Activated CD4-positive, alpha-beta T cell treated with anti-CD3 and anti-CD28 coated beads for 36 hours (primary cell): ENCODE data around the gene NTNG1. TPM values are rescaled to one million over a fixed set of nuclear protein-coding genes. Genes with fewer than 3 reads are reported as not detected.

Experiments
- ATAC-seq: fragments of 200-7000 bp; cut with Tn5 transposase; one replicate; pipeline ENCODE4 v1.10.0; 2021; ENCODE audit warnings: mild to moderate bottlenecking, moderate library complexity
- CTCF ChIA-PET: fragments of 350-600 bp; sonication (Branson Sonifier 250); formaldehyde crosslinking; loops from one replicate; lab custom pipeline; 2021; ENCODE audit warnings: antibody characterized with exemption; lab: Charles Lee
- POLR2A ChIA-PET: fragments of 350-600 bp; sonication (Branson Sonifier 250); formaldehyde crosslinking; loops from one replicate; lab custom pipeline; 2021; ENCODE audit warnings: antibody characterized with exemption, inconsistent platforms; lab: Charles Lee
- DNase-seq: peaks from one replicate; pipeline ENCODE4 v3.0.0-alpha.2; 2020
- H3K27ac Mint-ChIP-seq: one replicate; pipeline ENCODE4 v1.8.0; 2021; ENCODE audit warnings: mixed read lengths
- H3K27me3 Mint-ChIP-seq: one replicate; pipeline ENCODE4 v1.8.0; 2021; ENCODE audit warnings: mixed read lengths
- H3K36me3 Mint-ChIP-seq: one replicate; pipeline ENCODE4 v1.8.0; 2021; ENCODE audit warnings: low read depth, mixed read lengths
- H3K4me1 Mint-ChIP-seq: one replicate; pipeline ENCODE4 v1.8.0; 2021; ENCODE audit warnings: mixed read lengths
- H3K4me3 Mint-ChIP-seq: one replicate; pipeline ENCODE4 v1.8.0; 2021; ENCODE audit warnings: mild to moderate bottlenecking, moderate library complexity, mixed read lengths
- H3K9me3 Mint-ChIP-seq: one replicate; pipeline ENCODE4 v1.8.0; 2021; ENCODE audit warnings: low read depth, mixed read lengths
- intact Hi-C, 2 experiments: fragments of 100-400 bp; cut with DNase I in 1 of 2; cut with micrococcal nuclease in 1 of 2; formaldehyde crosslinking; loops; one replicate each; pipeline versions ENCODE4 v1.14.2 to v1.15.1; 2022 to 2024; cut with DNase I, micrococcal nuclease
- total RNA-seq, 2 experiments: library from RNA; stranded (reverse); gene quantifications; one replicate each; pipeline ENCODE4 v1.2.3, GENCODE V29; 2021

The NTNG1 gene
- total RNA-seq, 2 experiments from 2014 or later = 0.28 TPM; not detected in 1

DNA sequence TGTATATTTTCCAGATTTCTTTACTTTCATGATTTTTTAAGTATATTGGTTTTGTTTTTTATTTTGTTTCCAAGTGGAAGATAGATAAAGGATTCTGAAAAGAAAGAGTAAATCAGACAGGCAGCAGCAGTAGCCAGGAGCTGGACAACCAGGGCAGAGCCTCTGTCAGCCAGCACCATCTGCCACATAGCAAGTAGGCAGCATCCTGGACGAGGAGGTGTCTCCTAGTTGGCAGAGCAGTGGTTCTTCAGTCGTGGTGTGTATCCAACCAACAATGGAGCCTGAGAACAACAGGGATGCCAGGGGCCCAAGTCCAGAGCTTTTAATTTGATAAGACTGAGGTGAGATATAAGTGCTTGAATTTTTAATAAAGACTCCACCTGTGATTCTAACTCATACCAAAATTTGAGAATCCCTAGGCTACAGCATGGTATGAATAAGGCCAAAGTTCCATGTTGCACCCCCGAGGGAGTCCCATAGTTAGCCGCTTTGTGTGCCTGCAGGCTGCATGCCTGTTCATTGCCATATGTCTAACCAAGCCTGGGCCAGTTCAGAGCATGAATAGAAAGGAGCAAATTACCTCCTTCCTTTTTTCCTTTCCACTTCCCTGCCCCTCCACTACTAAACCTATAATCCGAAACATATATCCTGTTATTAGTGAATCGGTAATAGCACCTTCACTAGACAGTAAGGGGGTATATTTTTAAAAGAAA is 153.2 kb downstream of the NTNG1 start:
- Mint-ChIP-seq H3K27ac (no peak overlapping the region), H3K36me3 (no peaks in the 10 kb centered on the region), H3K4me1 (no peaks in the 10 kb centered on the region), H3K4me3 (no peak overlapping the region), H3K27me3 (peaks cover 4% of the 10 kb centered on the region), H3K9me3 (no peaks in the 10 kb centered on the region)
- ChIA-PET CTCF (no interaction called here), POLR2A (no interaction called here)
- ATAC-seq (no peak), DNase-seq (no peak)
- intact Hi-C loops = no loop called here

DNA sequence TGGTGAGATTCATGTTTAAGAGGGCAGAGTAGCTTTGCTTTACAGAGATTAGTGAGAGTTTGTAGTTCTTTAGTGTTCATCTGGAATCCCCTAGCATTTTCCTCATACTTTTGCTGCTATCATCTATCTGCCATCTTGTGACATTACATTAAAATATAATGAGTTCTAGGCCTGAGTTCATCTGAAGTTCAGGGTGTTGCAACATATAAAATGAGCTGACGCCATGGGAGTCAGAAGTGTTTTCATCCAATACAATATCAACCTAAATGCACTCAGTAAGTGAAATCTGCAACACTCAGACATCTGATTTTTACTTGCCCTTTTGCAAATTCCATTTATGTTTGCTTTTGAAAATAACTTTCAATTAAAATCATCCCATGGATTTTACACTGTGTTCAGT is 153.8 kb downstream of the NTNG1 start:
- H3K27me3 Mint-ChIP-seq = peaks cover 4% of the 10 kb centered on the region
- CTCF ChIA-PET = no interaction called here
- no peak for DNase-seq
- H3K4me3 Mint-ChIP-seq = no peak overlapping the region
- no peak for ATAC-seq
- no peaks in the 10 kb centered on the region for H3K9me3 Mint-ChIP-seq
- H3K36me3 Mint-ChIP-seq = no peaks in the 10 kb centered on the region
- no peaks in the 10 kb centered on the region for H3K4me1 Mint-ChIP-seq
- no peak overlapping the region for H3K27ac Mint-ChIP-seq
- POLR2A ChIA-PET = no interaction called here
- intact Hi-C loops = no loop called here

DNA sequence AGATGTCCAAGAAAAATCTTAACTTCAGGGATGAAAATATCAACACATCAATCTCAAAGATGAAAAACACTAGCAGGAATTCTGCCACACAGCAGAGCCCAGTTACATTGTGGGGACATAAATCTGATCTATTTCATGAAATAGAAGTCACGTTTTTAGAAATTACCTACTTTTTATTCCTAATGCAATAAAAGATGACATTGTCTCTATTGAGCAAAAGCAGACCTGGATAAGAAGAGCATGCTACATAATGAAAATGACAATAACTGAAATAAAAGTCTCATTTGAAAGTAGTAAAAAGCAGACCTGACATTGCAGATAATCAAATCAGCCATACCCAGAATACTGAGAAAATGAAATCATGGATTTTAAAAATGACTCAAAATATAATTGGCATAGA is 156.8 kb downstream of the NTNG1 start:
- Mint-ChIP-seq H3K4me1 (no peaks in the 10 kb centered on the region), H3K9me3 (no peaks in the 10 kb centered on the region), H3K27ac (no peak overlapping the region), H3K4me3 (no peak overlapping the region), H3K27me3 (peaks cover 4% of the 10 kb centered on the region), H3K36me3 (no peaks in the 10 kb centered on the region)
- ChIA-PET CTCF (no interaction called here), POLR2A (no interaction called here)
- DNase-seq (no peak), ATAC-seq (no peak)
- intact Hi-C loops = no loop called here

DNA sequence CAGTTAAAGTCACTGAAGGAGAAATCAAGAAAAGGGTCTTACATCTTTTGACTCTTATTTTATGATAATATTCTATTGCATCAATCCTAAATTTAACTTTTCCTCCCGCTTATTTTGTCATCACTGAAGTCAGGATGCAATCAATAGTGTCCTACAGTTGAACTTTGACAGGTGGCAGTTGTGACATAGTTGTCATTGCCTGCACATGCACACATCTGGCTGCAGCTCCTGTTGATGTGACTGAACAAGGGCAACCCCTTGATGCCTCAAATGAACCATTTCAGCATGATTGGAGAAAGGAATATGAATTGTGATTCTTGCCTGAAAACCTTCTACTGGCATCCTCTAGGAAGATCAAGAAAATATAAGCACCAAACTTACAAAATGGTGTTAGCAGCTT is 157.7 kb downstream of the NTNG1 start:
- Mint-ChIP-seq H3K4me1 (no peaks in the 10 kb centered on the region), H3K36me3 (no peaks in the 10 kb centered on the region), H3K27ac (no peak overlapping the region), H3K27me3 (peaks cover 4% of the 10 kb centered on the region), H3K4me3 (no peak overlapping the region), H3K9me3 (no peaks in the 10 kb centered on the region)
- no peak for ATAC-seq
- DNase-seq = no peak
- intact Hi-C loops = no loop called here
- CTCF ChIA-PET = interaction anchor here (0.6 kb wide), 1 partner anchor 156 kb away, joined by 5 read pairs; no protein-coding TSS in a partner anchor
- POLR2A ChIA-PET = no interaction called here

DNA sequence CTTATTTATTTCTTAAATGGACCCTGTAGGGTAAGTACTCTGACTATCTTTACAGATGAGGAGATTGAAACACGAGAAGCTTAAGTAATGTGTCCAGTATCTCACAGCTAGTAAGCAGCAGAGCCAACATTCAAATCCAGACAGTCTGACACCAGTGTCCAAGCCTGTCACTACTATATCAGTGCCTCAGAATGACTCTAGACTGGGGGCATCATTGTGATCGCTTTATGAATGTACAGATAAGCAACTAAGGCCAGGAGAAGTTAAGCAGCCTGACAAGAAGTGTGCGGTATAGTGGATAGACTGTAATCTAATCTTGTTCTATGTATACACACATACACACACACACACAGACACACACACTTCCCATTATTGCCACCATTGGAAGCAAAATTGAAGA is 158.7 kb downstream of the NTNG1 start:
- POLR2A ChIA-PET = no interaction called here
- no peaks in the 10 kb centered on the region for H3K4me1 Mint-ChIP-seq
- ATAC-seq = no peak

DNA sequence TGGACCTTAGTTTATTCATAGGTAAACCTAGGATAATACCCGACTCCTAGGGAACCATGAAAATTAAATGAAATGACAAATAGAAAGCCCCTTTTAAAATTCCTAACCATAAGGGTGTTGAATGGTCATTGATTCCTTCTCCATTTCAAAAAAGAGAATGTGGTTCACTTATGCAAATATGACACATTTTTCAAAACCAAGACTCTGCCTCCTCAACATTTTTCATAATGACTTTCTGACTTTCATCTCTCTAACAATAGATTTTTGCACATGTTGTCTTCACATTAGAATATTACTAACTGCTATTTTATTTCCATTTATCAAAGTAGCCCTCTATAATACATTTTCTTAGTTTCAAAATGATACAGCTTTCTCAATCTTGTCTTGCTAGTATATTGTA is 169.1 kb downstream of the NTNG1 start:
- ATAC-seq (no peak), DNase-seq (no peak)
- intact Hi-C loops = no loop called here
- Mint-ChIP-seq H3K4me3 (no peak overlapping the region), H3K9me3 (no peaks in the 10 kb centered on the region), H3K4me1 (no peaks in the 10 kb centered on the region), H3K36me3 (no peaks in the 10 kb centered on the region), H3K27me3 (peaks cover 4% of the 10 kb centered on the region), H3K27ac (no peak overlapping the region)
- ChIA-PET CTCF (no interaction called here), POLR2A (no interaction called here)

More for the DNA sequence above, 158.7 kb downstream of the NTNG1 start:
- Mint-ChIP-seq H3K9me3 (no peaks in the 10 kb centered on the region), H3K4me3 (no peak overlapping the region), H3K27me3 (peaks cover 4% of the 10 kb centered on the region), H3K27ac (no peak overlapping the region), H3K36me3 (no peaks in the 10 kb centered on the region)
- CTCF ChIA-PET = no interaction called here
- intact Hi-C loops = no loop called here
- no peak for DNase-seq

DNA sequence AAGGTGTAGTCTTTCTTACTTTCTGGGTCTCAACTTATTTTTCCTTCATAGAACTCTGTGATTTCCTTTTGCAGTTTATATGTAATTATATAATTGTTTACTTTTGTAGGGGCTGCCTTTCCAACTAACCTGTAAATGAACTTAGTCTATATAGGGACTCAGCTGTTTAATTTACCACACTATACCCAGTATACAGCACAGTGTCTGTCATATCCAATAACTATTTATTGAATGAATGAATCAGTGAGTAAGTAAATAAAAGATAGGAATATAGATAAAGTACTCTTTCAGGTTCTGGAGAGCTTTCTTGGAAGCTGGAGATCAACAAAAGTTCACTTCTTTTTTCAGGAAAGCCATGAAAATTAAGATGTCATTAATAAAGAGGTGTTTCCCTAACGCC is 174.8 kb downstream of the NTNG1 start:
- POLR2A ChIA-PET = no interaction called here
- ATAC-seq = no peak
- Mint-ChIP-seq H3K27ac (no peak overlapping the region), H3K9me3 (no peaks in the 10 kb centered on the region), H3K4me3 (no peak overlapping the region), H3K4me1 (no peaks in the 10 kb centered on the region), H3K36me3 (no peaks in the 10 kb centered on the region), H3K27me3 (peaks cover 2% of the 10 kb centered on the region)
- intact Hi-C loops = no loop called here
- no peak for DNase-seq
- CTCF ChIA-PET = no interaction called here

DNA sequence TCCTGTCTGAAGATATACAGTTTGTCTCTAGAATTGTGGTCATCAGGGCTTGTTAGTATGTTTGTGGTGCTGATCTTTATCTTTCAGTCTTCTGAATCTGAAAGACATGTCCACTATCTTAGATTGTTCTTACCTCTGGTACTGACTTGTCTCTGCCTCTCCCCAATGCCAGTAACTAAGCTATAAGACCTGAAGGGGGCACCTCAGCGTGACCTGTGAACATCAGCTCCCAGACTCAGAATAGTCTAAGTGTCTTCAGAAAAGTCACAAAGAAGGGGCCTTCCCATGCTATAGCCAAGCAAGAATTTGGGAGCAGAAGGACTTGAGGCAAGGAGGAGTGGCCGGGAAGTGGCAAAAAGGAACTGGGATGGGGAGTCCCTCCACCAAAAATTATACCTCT is 178.1 kb downstream of the NTNG1 start:
- Mint-ChIP-seq H3K9me3 (no peaks in the 10 kb centered on the region), H3K27me3 (peaks cover 2% of the 10 kb centered on the region), H3K4me1 (no peaks in the 10 kb centered on the region), H3K36me3 (no peaks in the 10 kb centered on the region), H3K4me3 (no peak overlapping the region), H3K27ac (no peak overlapping the region)
- no peak for DNase-seq
- no peak for ATAC-seq
- intact Hi-C loops = no loop called here
- POLR2A ChIA-PET = no interaction called here
- CTCF ChIA-PET = no interaction called here

DNA sequence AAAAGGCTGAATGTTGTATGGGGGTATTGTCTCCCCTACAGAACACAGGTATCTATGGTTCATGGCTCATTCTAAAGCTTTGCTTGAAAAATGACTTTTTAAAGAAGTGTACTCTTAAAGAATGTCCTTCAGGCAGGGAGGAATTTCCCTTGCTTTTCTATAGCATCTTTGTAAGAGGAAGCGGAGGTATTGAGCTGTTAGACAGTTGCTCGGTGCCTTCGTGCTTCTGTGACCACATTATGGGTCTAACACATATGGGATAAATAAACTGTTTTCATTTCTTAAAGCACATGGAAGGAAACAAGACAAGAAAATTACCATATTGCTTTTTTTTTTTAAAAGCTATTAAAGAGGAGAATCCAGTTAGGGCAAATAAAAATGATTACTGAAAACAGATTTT is 182.9 kb downstream of the NTNG1 start:
- POLR2A ChIA-PET = interaction anchor here (0.8 kb wide), 1 partner anchor 108 kb away, joined by 7 read pairs; no protein-coding TSS in a partner anchor
- H3K4me1 Mint-ChIP-seq = no peaks in the 10 kb centered on the region
- H3K4me3 Mint-ChIP-seq = no peak overlapping the region
- no peaks in the 10 kb centered on the region for H3K27me3 Mint-ChIP-seq
- intact Hi-C loops = no loop called here
- no peaks in the 10 kb centered on the region for H3K36me3 Mint-ChIP-seq
- no peak overlapping the region for H3K27ac Mint-ChIP-seq
- ATAC-seq (no peak), DNase-seq (no peak)
- CTCF ChIA-PET = no interaction called here
- no peaks in the 10 kb centered on the region for H3K9me3 Mint-ChIP-seq

DNA sequence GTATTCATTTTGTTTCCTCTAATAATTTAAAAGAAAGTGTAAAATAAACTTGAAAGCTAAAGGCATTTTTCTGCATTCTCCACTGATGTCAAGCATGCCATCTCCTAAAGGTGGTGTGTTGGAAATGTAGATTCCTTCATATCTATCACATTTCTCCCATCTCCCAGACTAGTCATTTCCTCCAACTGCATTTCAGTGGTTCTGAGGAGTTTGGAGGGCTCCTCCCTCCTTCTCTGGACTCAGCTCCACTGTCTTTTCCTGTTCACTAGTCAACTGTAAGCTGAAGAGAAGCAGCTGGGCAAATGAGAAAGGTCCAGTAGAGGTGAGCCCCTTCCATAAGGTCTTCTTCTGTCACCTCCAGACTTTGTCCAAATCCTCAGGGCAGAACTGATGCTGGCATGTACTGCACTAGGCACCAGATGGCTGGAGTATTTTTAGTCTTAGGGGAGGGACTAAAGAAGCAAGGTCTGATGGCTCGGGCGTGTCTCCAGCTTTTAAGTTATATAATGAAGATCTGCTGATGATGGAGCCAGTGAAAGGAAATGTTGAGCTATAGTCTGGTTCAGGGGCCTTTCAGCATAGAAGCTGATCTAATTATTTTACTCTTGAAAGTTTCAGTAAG is 186.1 kb downstream of the NTNG1 start:
- Mint-ChIP-seq H3K9me3 (no peaks in the 10 kb centered on the region), H3K36me3 (no peaks in the 10 kb centered on the region), H3K27me3 (no peaks in the 10 kb centered on the region), H3K4me1 (no peaks in the 10 kb centered on the region), H3K4me3 (no peak overlapping the region), H3K27ac (no peak overlapping the region)
- ChIA-PET POLR2A (no interaction called here), CTCF (no interaction called here)
- intact Hi-C loops = no loop called here
- no peak for DNase-seq
- ATAC-seq = no peak

DNA sequence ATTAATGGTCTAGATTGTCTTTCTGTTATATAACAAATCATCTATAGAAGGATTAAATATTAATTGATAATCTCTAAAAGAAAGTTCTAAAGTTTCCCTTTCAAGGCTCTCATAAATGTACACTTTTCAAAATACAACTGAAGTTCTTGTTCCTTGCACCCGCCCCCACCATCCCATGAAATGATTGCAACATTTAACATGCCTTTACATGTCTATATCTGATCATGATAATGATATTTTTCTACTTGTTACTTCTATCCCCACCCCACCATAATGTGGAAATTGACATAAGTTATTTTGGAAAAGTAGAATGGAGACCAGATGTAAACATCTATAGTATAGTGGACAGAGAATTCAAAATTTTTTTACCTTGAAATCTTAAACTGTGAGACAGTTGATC is 186.6 kb downstream of the NTNG1 start:
- DNase-seq (no peak), ATAC-seq (no peak)
- ChIA-PET CTCF (no interaction called here), POLR2A (no interaction called here)
- intact Hi-C loops = no loop called here
- Mint-ChIP-seq H3K9me3 (no peaks in the 10 kb centered on the region), H3K27ac (no peak overlapping the region), H3K27me3 (no peaks in the 10 kb centered on the region), H3K4me1 (no peaks in the 10 kb centered on the region), H3K4me3 (no peak overlapping the region), H3K36me3 (no peaks in the 10 kb centered on the region)

DNA sequence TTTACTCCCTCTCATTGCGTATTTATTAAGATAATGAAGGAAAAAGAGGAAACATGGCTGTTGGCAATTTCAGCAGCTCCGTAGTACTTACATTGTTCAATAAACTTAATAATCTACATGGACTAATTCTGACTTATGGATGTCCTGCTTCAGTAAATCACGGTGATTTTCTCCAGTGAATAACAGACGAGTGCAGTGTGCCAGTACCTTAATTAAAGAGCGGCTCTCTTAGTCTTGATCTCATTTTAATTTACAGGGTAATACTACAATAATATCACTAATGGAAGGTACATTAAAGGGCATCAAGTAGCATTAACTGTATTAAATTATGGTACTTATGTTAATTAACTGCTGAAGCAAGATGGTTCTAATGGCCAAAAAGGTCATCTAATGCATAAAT is 187.2 kb downstream of the NTNG1 start:
- intact Hi-C loops = no loop called here
- CTCF ChIA-PET = no interaction called here
- no peaks in the 10 kb centered on the region for H3K36me3 Mint-ChIP-seq

More for the DNA sequence above, 187.2 kb downstream of the NTNG1 start:
- ATAC-seq = no peak
- POLR2A ChIA-PET = no interaction called here
- Mint-ChIP-seq H3K4me3 (no peak overlapping the region), H3K27me3 (no peaks in the 10 kb centered on the region), H3K9me3 (no peaks in the 10 kb centered on the region), H3K27ac (no peak overlapping the region), H3K4me1 (no peaks in the 10 kb centered on the region)
- DNase-seq = no peak
